ENCODE data around the gene TMEM53.

The TMEM53 gene

DNA sequence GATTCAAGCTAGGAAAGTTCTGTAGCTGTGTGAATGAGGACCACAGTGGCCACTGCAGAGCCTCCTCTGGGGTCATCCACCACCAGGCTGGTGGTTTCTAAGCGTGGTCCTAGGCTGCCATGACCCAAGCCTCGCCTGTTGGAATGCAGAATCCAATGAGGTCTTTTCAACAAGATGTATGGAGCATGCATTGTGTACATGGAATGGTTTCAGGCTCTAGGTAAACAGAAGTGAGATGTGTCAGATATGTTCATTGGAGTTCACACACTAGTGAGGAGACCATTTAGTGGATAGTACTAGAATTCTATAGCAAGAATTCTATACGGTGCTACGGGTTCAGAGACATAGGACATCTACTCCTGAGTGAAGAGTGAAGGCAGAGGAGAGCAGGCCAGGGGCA, 46.0 kb upstream of the TMEM53 start:
- TF ChIP-seq FOXK2 (IDR thresholded peaks at IDR 0.05) = no peak
- TF ChIP-seq ELF4 (IDR thresholded peaks at IDR 0.05) = no peak
- TF ChIP-seq, protein P1, sequence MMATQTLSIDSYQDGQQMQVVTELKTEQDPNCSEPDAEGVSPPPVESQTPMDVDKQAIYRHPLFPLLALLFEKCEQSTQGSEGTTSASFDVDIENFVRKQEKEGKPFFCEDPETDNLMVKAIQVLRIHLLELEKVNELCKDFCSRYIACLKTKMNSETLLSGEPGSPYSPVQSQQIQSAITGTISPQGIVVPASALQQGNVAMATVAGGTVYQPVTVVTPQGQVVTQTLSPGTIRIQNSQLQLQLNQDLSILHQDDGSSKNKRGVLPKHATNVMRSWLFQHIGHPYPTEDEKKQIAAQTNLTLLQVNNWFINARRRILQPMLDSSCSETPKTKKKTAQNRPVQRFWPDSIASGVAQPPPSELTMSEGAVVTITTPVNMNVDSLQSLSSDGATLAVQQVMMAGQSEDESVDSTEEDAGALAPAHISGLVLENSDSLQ (IDR thresholded peaks at IDR 0.05) = no peak
- TF ChIP-seq NFRKB (IDR thresholded peaks at IDR 0.05) = no peak
- TF ChIP-seq TARDBP (IDR thresholded peaks at IDR 0.05) = no peak
- POLR2A ChIA-PET = interaction anchor here (0.7 to 6.6 kb wide), 5 partner anchors 12 to 888 kb away, joined by 3 to 135 read pairs (median 8); partner anchors contain the start of genes RNU5D-1 and RPS8
- DNase-seq (ENCODE audit: extremely low spot score) = no peak
- CTCF ChIA-PET = interaction anchor here (0.6 to 1.0 kb wide), 2 partner anchors 43 to 111 kb away, joined by 4 to 5 read pairs; no protein-coding TSS in a partner anchor

DNA sequence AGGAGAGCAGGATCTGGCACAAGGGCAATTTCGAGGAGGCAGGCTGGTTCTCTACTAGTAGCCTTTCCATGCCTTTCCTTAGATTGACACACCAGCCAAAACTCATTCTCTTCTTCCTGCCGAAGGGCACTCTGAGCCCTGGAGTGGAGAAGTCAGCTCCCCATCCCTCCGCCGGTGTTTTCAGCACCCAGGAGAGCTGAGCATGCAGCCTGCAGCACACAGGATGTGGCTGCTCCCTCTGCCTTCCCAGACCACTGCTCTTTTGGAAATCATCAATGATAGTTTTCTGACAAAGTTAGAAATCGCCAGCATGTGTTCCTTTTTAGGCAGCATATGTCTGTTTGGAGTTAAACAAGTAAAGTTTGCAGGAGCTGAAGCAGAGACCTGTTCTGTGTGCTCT, 45.0 kb upstream of the TMEM53 start:
- no peak for DNase-seq (ENCODE audit: extremely low spot score)
- ChIA-PET CTCF (no interaction called here), POLR2A (interaction anchor here (1.1 to 6.6 kb wide), 5 partner anchors 13 to 292 kb away, joined by 3 to 135 read pairs (median 4); partner anchors contain the start of genes HECTD3, RNU5D-1, RPS8 and UROD)
- no peak for TF ChIP-seq ZNF384 (IDR thresholded peaks at IDR 0.05)
- no peak for TF ChIP-seq CTBP1 (IDR thresholded peaks at IDR 0.05; ENCODE audit: borderline replicate concordance)
- TF ChIP-seq FOXK2 (IDR thresholded peaks at IDR 0.05) = no peak
- TF ChIP-seq SP1 (IDR thresholded peaks at IDR 0.05) = no peak
- TF ChIP-seq ELF4 (IDR thresholded peaks at IDR 0.05) = no peak
- no peak for TF ChIP-seq BHLHE40 (IDR thresholded peaks at IDR 0.05; ENCODE audit: borderline replicate concordance)
- TF ChIP-seq LEF1 (IDR thresholded peaks at IDR 0.05; ENCODE audit: borderline replicate concordance) = no peak
- no peak for TF ChIP-seq TARDBP (IDR thresholded peaks at IDR 0.05)
- TF ChIP-seq L3MBTL2 (conservative IDR thresholded peaks at IDR 0.05) = no peak
- no peak for TF ChIP-seq NFRKB (IDR thresholded peaks at IDR 0.05)
- TF ChIP-seq FOXA1 (IDR thresholded peaks at IDR 0.05) = no peak
- TF ChIP-seq, protein P1 (IDR thresholded peaks at IDR 0.05) = no peak
- TF ChIP-seq FOXM1 (IDR thresholded peaks at IDR 0.05; ENCODE audit: borderline replicate concordance) = no peak
- no peak for TF ChIP-seq SUZ12 (IDR thresholded peaks at IDR 0.05)
- TF ChIP-seq ARNT (IDR thresholded peaks at IDR 0.05) = no peak
- TF ChIP-seq HDGF (IDR thresholded peaks at IDR 0.05; ENCODE audit: borderline replicate concordance) = no peak

DNA sequence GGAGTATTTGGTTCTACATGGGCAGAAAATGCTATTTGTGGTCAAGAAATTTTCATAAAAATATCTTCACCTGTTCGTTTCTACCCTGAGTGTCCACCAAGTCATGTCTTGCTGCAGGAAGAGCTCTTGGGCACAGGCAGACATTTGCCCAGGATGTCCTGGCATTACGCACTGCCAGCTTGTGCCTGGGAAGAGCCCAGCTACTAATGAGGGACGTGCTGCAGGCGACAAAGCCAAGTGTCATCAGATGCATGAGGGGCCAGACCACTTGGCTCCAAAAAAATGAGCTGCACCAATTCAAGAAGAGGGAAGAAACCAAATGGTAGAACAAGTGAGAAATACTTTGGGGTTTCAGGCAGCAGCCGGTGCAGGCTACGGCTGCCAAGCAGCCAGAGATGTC, 43.8 kb upstream of the TMEM53 start:
- no peak for DNase-seq (ENCODE audit: extremely low spot score)
- ChIA-PET CTCF (interaction anchor here (0.6 to 1.0 kb wide), 2 partner anchors 65 to 318 kb away, joined by 3 read pairs; no protein-coding TSS in a partner anchor), POLR2A (interaction anchor here (1.1 to 6.6 kb wide), 4 partner anchors 14 to 294 kb away, joined by 4 to 135 read pairs (median 6); partner anchors contain the start of genes HECTD3, RNU5D-1, RPS8 and UROD)
- TF ChIP-seq FOXK2 (IDR thresholded peaks at IDR 0.05) (no peak), L3MBTL2 (conservative IDR thresholded peaks at IDR 0.05) (no peak), HDGF (IDR thresholded peaks at IDR 0.05; ENCODE audit: borderline replicate concordance) (no peak), ELF4 (IDR thresholded peaks at IDR 0.05) (no peak), FOXA1 (IDR thresholded peaks at IDR 0.05) (no peak), CTBP1 (IDR thresholded peaks at IDR 0.05; ENCODE audit: borderline replicate concordance) (no peak), FOXM1 (IDR thresholded peaks at IDR 0.05; ENCODE audit: borderline replicate concordance) (no peak), ZNF384 (IDR thresholded peaks at IDR 0.05) (no peak), LEF1 (IDR thresholded peaks at IDR 0.05; ENCODE audit: borderline replicate concordance) (no peak), ARNT (IDR thresholded peaks at IDR 0.05) (no peak), NFRKB (IDR thresholded peaks at IDR 0.05) (no peak), BHLHE40 (IDR thresholded peaks at IDR 0.05; ENCODE audit: borderline replicate concordance) (no peak), SP1 (IDR thresholded peaks at IDR 0.05) (no peak), TARDBP (IDR thresholded peaks at IDR 0.05) (no peak), SUZ12 (IDR thresholded peaks at IDR 0.05) (no peak)
- TF ChIP-seq, protein P1 (IDR thresholded peaks at IDR 0.05) = no peak

GRCh38 chr1:44717653-44718052, 43.4 kb upstream of the TMEM53 start:
- no peak for DNase-seq (ENCODE audit: extremely low spot score)
- ChIA-PET CTCF (interaction anchor here (0.5 to 1.0 kb wide), 2 partner anchors 17 to 64 kb away, joined by 3 read pairs; no protein-coding TSS in a partner anchor), POLR2A (interaction anchor here (1.1 to 6.6 kb wide), 3 partner anchors 14 to 294 kb away, joined by 4 to 135 read pairs (median 4); partner anchors contain the start of genes HECTD3, RNU5D-1 and UROD)
- TF ChIP-seq FOXK2 (IDR thresholded peaks at IDR 0.05) (no peak), ELF4 (IDR thresholded peaks at IDR 0.05) (no peak), NFRKB (IDR thresholded peaks at IDR 0.05) (no peak), SUZ12 (IDR thresholded peaks at IDR 0.05) (no peak), L3MBTL2 (conservative IDR thresholded peaks at IDR 0.05) (no peak), LEF1 (IDR thresholded peaks at IDR 0.05; ENCODE audit: borderline replicate concordance) (no peak), SP1 (IDR thresholded peaks at IDR 0.05) (no peak), TARDBP (IDR thresholded peaks at IDR 0.05) (no peak), ZNF384 (IDR thresholded peaks at IDR 0.05) (no peak), CTBP1 (IDR thresholded peaks at IDR 0.05; ENCODE audit: borderline replicate concordance) (no peak), FOXA1 (IDR thresholded peaks at IDR 0.05) (no peak), BHLHE40 (IDR thresholded peaks at IDR 0.05; ENCODE audit: borderline replicate concordance) (no peak), ARNT (IDR thresholded peaks at IDR 0.05) (no peak), HDGF (IDR thresholded peaks at IDR 0.05; ENCODE audit: borderline replicate concordance) (no peak), FOXM1 (IDR thresholded peaks at IDR 0.05; ENCODE audit: borderline replicate concordance) (no peak)
- TF ChIP-seq, protein P1 (IDR thresholded peaks at IDR 0.05) = no peak

DNA sequence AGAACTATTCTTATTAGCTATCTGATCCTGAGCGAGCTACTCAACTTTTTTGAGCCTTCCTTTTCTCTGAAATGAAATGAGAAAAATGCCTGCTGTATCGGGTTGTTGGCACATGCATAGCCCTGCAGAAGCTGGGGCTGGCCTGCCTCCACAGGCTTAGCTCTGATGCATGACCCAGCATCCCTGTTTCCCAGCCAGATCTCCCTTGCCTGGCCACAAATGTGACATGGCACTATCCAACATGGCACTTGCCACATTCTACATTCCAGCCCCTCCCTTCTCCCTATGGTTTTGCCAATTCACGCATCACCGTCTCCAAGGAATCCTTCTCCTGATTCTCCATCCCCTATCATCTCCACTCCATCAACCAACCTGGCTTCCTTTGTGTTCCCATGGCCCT, 42.9 kb upstream of the TMEM53 start:
- DNase-seq (ENCODE audit: extremely low spot score) = no peak
- ChIA-PET POLR2A (interaction anchor here (0.9 to 6.6 kb wide), 4 partner anchors 15 to 295 kb away, joined by 3 to 135 read pairs (median 4); partner anchors contain the start of genes ARMH1, HECTD3, RNU5D-1 and TMEM53), CTCF (interaction anchor here (0.5 to 1.0 kb wide), 3 partner anchors 17 to 64 kb away, joined by 3 read pairs; no protein-coding TSS in a partner anchor)
- TF ChIP-seq ELF4 (IDR thresholded peaks at IDR 0.05) = no peak
- TF ChIP-seq BHLHE40 (IDR thresholded peaks at IDR 0.05; ENCODE audit: borderline replicate concordance) = no peak
- no peak for TF ChIP-seq FOXM1 (IDR thresholded peaks at IDR 0.05; ENCODE audit: borderline replicate concordance)
- TF ChIP-seq SUZ12 (IDR thresholded peaks at IDR 0.05) = no peak
- TF ChIP-seq, protein P1 (IDR thresholded peaks at IDR 0.05) = no peak
- no peak for TF ChIP-seq ZNF384 (IDR thresholded peaks at IDR 0.05)
- no peak for TF ChIP-seq FOXK2 (IDR thresholded peaks at IDR 0.05)
- TF ChIP-seq SP1 (IDR thresholded peaks at IDR 0.05) = no peak
- TF ChIP-seq ARNT (IDR thresholded peaks at IDR 0.05) = no peak
- no peak for TF ChIP-seq NFRKB (IDR thresholded peaks at IDR 0.05)
- no peak for TF ChIP-seq CTBP1 (IDR thresholded peaks at IDR 0.05; ENCODE audit: borderline replicate concordance)
